ENCODE measurements around the gene CCDC39. TPM values are rescaled to one million over a fixed set of nuclear protein-coding genes. Genes with fewer than 3 reads are reported as not detected.
A peak's percentile ranks its signal among the peaks of the same experiment; 100 is the strongest.

Gene CCDC39
- total and polyA plus RNA-seq, 9 of the 15 experiments (the other 6 are each of a cell fraction or from before 2014, with no cell fraction given), result not detected

DNA sequence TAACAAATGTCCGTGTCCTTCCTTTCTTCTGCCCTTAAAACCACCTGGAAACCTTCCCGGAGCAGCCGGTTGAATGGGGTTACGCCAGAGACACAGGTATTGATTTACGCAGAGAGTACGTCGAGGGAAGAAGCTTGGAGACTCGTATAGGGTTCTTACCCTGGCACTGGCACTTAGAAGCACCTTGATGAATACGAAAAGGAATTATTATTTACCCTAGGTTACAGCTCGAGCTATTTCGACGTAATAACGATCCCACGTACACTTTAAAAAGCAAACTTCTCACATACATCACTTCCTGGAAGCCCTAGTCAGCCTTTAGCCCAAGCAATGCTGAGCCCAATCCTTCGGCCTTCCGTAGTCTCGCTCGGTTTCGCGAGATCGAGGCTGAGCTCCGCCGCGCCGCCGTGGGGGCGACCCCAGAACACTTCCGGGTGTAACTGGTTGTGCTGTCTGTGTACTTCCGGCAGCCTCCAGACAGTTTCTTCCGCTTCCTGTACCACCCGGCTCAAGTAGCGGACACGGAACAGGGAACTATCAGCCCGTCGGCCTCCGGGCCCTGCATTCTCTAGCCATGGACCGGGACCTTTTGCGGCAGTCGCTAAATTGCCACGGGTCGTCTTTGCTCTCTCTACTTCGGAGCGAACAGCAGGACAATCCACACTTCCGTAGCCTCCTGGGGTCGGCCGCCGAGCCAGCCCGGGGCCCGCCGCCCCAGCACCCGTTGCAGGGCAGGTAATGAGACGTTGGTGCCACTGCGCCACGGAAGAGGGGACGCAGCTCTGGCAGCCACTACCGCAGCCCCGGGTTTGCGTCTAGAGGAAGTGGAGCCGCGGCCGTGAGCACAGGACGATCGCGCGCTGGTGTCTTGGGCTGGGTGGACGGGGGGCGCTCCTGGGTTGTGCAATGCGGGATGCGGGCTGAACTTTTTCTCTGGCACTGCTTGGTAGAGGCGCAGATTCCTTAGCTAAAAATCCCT, 77.3 kb downstream of the CCDC39 start, which contains the start of gene TTC14 (continued):
- TF ChIP-seq, protein P1, sequence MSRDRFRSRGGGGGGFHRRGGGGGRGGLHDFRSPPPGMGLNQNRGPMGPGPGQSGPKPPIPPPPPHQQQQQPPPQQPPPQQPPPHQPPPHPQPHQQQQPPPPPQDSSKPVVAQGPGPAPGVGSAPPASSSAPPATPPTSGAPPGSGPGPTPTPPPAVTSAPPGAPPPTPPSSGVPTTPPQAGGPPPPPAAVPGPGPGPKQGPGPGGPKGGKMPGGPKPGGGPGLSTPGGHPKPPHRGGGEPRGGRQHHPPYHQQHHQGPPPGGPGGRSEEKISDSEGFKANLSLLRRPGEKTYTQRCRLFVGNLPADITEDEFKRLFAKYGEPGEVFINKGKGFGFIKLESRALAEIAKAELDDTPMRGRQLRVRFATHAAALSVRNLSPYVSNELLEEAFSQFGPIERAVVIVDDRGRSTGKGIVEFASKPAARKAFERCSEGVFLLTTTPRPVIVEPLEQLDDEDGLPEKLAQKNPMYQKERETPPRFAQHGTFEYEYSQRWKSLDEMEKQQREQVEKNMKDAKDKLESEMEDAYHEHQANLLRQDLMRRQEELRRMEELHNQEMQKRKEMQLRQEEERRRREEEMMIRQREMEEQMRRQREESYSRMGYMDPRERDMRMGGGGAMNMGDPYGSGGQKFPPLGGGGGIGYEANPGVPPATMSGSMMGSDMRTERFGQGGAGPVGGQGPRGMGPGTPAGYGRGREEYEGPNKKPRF (IDR thresholded peaks at IDR 0.05; ENCODE audit: low read depth, low read length), result no peak
- TF ChIP-seq, protein P2, sequence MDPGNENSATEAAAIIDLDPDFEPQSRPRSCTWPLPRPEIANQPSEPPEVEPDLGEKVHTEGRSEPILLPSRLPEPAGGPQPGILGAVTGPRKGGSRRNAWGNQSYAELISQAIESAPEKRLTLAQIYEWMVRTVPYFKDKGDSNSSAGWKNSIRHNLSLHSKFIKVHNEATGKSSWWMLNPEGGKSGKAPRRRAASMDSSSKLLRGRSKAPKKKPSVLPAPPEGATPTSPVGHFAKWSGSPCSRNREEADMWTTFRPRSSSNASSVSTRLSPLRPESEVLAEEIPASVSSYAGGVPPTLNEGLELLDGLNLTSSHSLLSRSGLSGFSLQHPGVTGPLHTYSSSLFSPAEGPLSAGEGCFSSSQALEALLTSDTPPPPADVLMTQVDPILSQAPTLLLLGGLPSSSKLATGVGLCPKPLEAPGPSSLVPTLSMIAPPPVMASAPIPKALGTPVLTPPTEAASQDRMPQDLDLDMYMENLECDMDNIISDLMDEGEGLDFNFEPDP (CRISPR knock-in tag; IDR thresholded peaks at IDR 0.05), result no peak
- TF ChIP-seq ETS2 (tag; IDR thresholded peaks at IDR 0.05; ENCODE audit: borderline replicate concordance, poor library complexity, severe bottlenecking) (no peak), ZNF561 (CRISPR knock-in tag; conservative IDR thresholded peaks at IDR 0.05) (no peak), PTRF (tag; IDR thresholded peaks at IDR 0.05) (no peak), ZFPM2 (CRISPR knock-in tag; IDR thresholded peaks at IDR 0.05) (no peak), SREBF1 (IDR thresholded peaks at IDR 0.05; ENCODE audit: borderline replicate concordance, low read depth, low read length) (no peak), NBN (IDR thresholded peaks at IDR 0.05; ENCODE audit: low read depth) (no peak), LEF1 (IDR thresholded peaks at IDR 0.05) (no peak), MTA1 (IDR thresholded peaks at IDR 0.05; ENCODE audit: borderline replicate concordance) (no peak), SOX6 (IDR thresholded peaks at IDR 0.05) (peak; percentile 32; the same call in 1 of the 2 replicates), HDAC8 (tag; IDR thresholded peaks at IDR 0.05) (no peak), HNRNPH1 (optimal IDR thresholded peaks at IDR 0.05; ENCODE audit: low read depth, low read length) (no peak), ZNF699 (CRISPR knock-in tag; IDR thresholded peaks at IDR 0.05; ENCODE audit: insufficient replicate concordance) (no peak), JUNB (CRISPR knock-in tag; conservative IDR thresholded peaks at IDR 0.05) (no peak), ZNF785 (CRISPR knock-in tag; IDR thresholded peaks at IDR 0.05) (no peak), ZNF408 (CRISPR knock-in tag; IDR thresholded peaks at IDR 0.05; ENCODE audit: low read depth) (no peak), TRIM28 (IDR thresholded peaks at IDR 0.05) (no peak), SETDB1 (IDR thresholded peaks at IDR 0.05; ENCODE audit: low read length) (no peak), SIN3B (IDR thresholded peaks at IDR 0.05; ENCODE audit: low read depth) (peak; percentile 72), U2AF2 (optimal IDR thresholded peaks at IDR 0.05; ENCODE audit: low read depth, low read length) (no peak)
- TF ChIP-seq, protein P3, sequence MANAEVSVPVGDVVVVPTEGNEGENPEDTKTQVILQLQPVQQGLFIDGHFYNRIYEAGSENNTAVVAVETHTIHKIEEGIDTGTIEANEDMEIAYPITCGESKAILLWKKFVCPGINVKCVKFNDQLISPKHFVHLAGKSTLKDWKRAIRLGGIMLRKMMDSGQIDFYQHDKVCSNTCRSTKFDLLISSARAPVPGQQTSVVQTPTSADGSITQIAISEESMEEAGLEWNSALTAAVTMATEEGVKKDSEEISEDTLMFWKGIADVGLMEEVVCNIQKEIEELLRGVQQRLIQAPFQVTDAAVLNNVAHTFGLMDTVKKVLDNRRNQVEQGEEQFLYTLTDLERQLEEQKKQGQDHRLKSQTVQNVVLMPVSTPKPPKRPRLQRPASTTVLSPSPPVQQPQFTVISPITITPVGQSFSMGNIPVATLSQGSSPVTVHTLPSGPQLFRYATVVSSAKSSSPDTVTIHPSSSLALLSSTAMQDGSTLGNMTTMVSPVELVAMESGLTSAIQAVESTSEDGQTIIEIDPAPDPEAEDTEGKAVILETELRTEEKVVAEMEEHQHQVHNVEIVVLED (CRISPR knock-in tag; IDR thresholded peaks at IDR 0.05), result peak; percentile 55

Data from K562 (cell line).